Measurements from ENCODE around the gene UBE2Q2.
A peak's percentile ranks its signal among the peaks of the same experiment; 100 is the strongest.

The UBE2Q2 gene

GRCh38 chr15:75887178-75887577, 43.9 kb downstream of the UBE2Q2 start:
- CTCF ChIA-PET, result no interaction called here
- TF ChIP-seq ZNF384 (IDR thresholded peaks at IDR 0.05), result no peak
- no peak for TF ChIP-seq ARNT (IDR thresholded peaks at IDR 0.05)
- no peak for TF ChIP-seq NFRKB (IDR thresholded peaks at IDR 0.05)
- TF ChIP-seq, protein P1, sequence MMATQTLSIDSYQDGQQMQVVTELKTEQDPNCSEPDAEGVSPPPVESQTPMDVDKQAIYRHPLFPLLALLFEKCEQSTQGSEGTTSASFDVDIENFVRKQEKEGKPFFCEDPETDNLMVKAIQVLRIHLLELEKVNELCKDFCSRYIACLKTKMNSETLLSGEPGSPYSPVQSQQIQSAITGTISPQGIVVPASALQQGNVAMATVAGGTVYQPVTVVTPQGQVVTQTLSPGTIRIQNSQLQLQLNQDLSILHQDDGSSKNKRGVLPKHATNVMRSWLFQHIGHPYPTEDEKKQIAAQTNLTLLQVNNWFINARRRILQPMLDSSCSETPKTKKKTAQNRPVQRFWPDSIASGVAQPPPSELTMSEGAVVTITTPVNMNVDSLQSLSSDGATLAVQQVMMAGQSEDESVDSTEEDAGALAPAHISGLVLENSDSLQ (IDR thresholded peaks at IDR 0.05), result no peak
- no peak for TF ChIP-seq BHLHE40 (IDR thresholded peaks at IDR 0.05; ENCODE audit: borderline replicate concordance)
- TF ChIP-seq FOXK2 (IDR thresholded peaks at IDR 0.05), result no peak
- TF ChIP-seq SP1 (IDR thresholded peaks at IDR 0.05), result no peak
- TF ChIP-seq HDGF (IDR thresholded peaks at IDR 0.05; ENCODE audit: borderline replicate concordance), result no peak
- no peak for TF ChIP-seq ELF4 (IDR thresholded peaks at IDR 0.05)
- POLR2A ChIA-PET, result interaction anchor here (0.7 to 1.4 kb wide), 2 partner anchors 15 to 17 kb away, joined by 3 read pairs; no protein-coding TSS in a partner anchor
- no peak for DNase-seq (ENCODE audit: extremely low spot score)

DNA sequence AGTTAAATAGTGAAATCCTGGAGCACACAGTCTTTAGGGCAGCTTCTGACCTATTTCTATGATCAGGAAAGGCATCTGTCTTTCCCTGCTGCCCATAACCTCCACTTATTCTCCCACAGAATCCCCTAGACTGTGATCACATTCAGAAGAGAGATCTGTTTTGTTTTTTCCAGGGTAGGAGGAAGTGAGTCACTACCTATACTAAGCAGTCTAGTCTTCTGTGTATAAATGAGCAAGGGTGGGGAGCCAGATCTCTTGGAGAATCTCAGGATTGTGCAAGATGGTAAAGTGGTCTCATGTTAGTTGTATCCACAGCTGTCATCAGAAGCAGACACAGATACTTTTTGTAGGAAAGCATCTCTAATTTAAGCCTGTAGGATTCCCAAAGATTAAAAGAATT, 48.6 kb downstream of the UBE2Q2 start:
- ChIA-PET CTCF (no interaction called here), POLR2A (no interaction called here)
- DNase-seq (ENCODE audit: extremely low spot score), result no peak
- TF ChIP-seq FOXA1 (IDR thresholded peaks at IDR 0.05), result no peak
- TF ChIP-seq NFRKB (IDR thresholded peaks at IDR 0.05), result no peak
- TF ChIP-seq ZNF384 (IDR thresholded peaks at IDR 0.05), result no peak
- TF ChIP-seq SUZ12 (IDR thresholded peaks at IDR 0.05), result no peak

GRCh38 chr15:75895731-75896130, 52.5 kb downstream of the UBE2Q2 start:
- DNase-seq (ENCODE audit: extremely low spot score), result no peak
- ChIA-PET CTCF (no interaction called here), POLR2A (no interaction called here)
- TF ChIP-seq ELF4 (IDR thresholded peaks at IDR 0.05) (no peak), SP1 (IDR thresholded peaks at IDR 0.05) (no peak), BHLHE40 (IDR thresholded peaks at IDR 0.05; ENCODE audit: borderline replicate concordance) (no peak), L3MBTL2 (conservative IDR thresholded peaks at IDR 0.05) (no peak), NFRKB (IDR thresholded peaks at IDR 0.05) (no peak), LEF1 (IDR thresholded peaks at IDR 0.05; ENCODE audit: borderline replicate concordance) (no peak), ARNT (IDR thresholded peaks at IDR 0.05) (no peak), TARDBP (IDR thresholded peaks at IDR 0.05) (no peak), CTBP1 (IDR thresholded peaks at IDR 0.05; ENCODE audit: borderline replicate concordance) (no peak), SUZ12 (IDR thresholded peaks at IDR 0.05) (no peak)

DNA sequence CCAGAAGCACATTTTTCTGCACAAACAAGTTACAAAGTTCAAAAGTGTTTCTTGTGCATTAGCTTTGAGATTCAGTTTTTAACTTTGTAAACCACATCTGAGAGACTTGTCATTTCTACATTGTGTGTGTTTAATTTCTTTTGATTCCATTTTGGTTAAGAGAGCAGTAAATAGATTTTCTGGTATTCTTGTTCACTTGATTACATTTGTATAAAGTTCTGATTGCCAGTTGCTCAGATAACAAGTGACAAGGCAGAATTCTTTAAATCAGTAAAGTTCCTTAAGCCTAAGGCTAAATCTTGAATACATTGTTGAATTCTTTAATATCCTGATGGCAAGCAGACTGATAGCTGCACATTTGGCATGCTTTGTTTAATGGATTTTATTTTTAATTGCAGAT, 57.3 kb downstream of the UBE2Q2 start:
- CTCF ChIA-PET, result interaction anchor here (0.6 kb wide), 1 partner anchor 21 kb away, joined by 3 read pairs; no protein-coding TSS in a partner anchor
- POLR2A ChIA-PET, result no interaction called here
- DNase-seq (ENCODE audit: extremely low spot score), result no peak
- TF ChIP-seq FOXM1 (IDR thresholded peaks at IDR 0.05; ENCODE audit: borderline replicate concordance), result no peak
- no peak for TF ChIP-seq CTBP1 (IDR thresholded peaks at IDR 0.05; ENCODE audit: borderline replicate concordance)
- TF ChIP-seq SP1 (IDR thresholded peaks at IDR 0.05), result no peak
- TF ChIP-seq ZNF384 (IDR thresholded peaks at IDR 0.05), result no peak
- no peak for TF ChIP-seq SUZ12 (IDR thresholded peaks at IDR 0.05)
- no peak for TF ChIP-seq ELF4 (IDR thresholded peaks at IDR 0.05)
- TF ChIP-seq TARDBP (IDR thresholded peaks at IDR 0.05), result no peak
- no peak for TF ChIP-seq HDGF (IDR thresholded peaks at IDR 0.05; ENCODE audit: borderline replicate concordance)
- TF ChIP-seq LEF1 (IDR thresholded peaks at IDR 0.05; ENCODE audit: borderline replicate concordance), result no peak
- TF ChIP-seq L3MBTL2 (conservative IDR thresholded peaks at IDR 0.05), result no peak
- TF ChIP-seq FOXA1 (IDR thresholded peaks at IDR 0.05), result no peak
- TF ChIP-seq BHLHE40 (IDR thresholded peaks at IDR 0.05; ENCODE audit: borderline replicate concordance), result no peak
- TF ChIP-seq, protein P1 (IDR thresholded peaks at IDR 0.05), result no peak
- no peak for TF ChIP-seq ARNT (IDR thresholded peaks at IDR 0.05)
- no peak for TF ChIP-seq FOXK2 (IDR thresholded peaks at IDR 0.05)

GRCh38 chr15:75902129-75902557, 58.9 kb downstream of the UBE2Q2 start:
- TF ChIP-seq ELF4 (IDR thresholded peaks at IDR 0.05) (no peak), BHLHE40 (IDR thresholded peaks at IDR 0.05; ENCODE audit: borderline replicate concordance) (no peak), L3MBTL2 (conservative IDR thresholded peaks at IDR 0.05) (no peak), CTBP1 (IDR thresholded peaks at IDR 0.05; ENCODE audit: borderline replicate concordance) (no peak), SP1 (IDR thresholded peaks at IDR 0.05) (no peak), FOXM1 (IDR thresholded peaks at IDR 0.05; ENCODE audit: borderline replicate concordance) (no peak), ZNF384 (IDR thresholded peaks at IDR 0.05) (no peak), ARNT (IDR thresholded peaks at IDR 0.05) (no peak), FOXA1 (IDR thresholded peaks at IDR 0.05) (no peak), HDGF (IDR thresholded peaks at IDR 0.05; ENCODE audit: borderline replicate concordance) (no peak), NFRKB (IDR thresholded peaks at IDR 0.05) (no peak), LEF1 (IDR thresholded peaks at IDR 0.05; ENCODE audit: borderline replicate concordance) (no peak), SUZ12 (IDR thresholded peaks at IDR 0.05) (no peak), TARDBP (IDR thresholded peaks at IDR 0.05) (no peak), FOXK2 (IDR thresholded peaks at IDR 0.05) (no peak)
- TF ChIP-seq, protein P1 (IDR thresholded peaks at IDR 0.05), result no peak
- ChIA-PET POLR2A (interaction anchor here (0.8 to 1.9 kb wide), 3 partner anchors 12 to 59 kb away, joined by 3 to 5 read pairs (median 3); partner anchors contain the start of gene UBE2Q2), CTCF (no interaction called here)
- DNase-seq (ENCODE audit: extremely low spot score), result peak; percentile 16

GRCh38 chr15:75903331-75904239, 60.3 kb downstream of the UBE2Q2 start, which contains the start of gene FBXO22:
Gene FBXO22, plus strand, starts transcription at chr15:75903878. Its CDS starts 86 bp downstream, at chr15:75903964.
- DNase-seq (ENCODE audit: extremely low spot score), result peak; percentile 93
- TF ChIP-seq FOXK2 (IDR thresholded peaks at IDR 0.05) (no peak), SP1 (IDR thresholded peaks at IDR 0.05) (no peak), ELF4 (IDR thresholded peaks at IDR 0.05) (peak; percentile 64; the same call in 1 of the 2 replicates), CTBP1 (IDR thresholded peaks at IDR 0.05; ENCODE audit: borderline replicate concordance) (peak; percentile 77; the same call in 1 of the 2 replicates), ARNT (IDR thresholded peaks at IDR 0.05) (peak; percentile 16; the same call in 1 of the 2 replicates)
- ChIA-PET POLR2A (interaction anchor here (0.7 to 1.9 kb wide), 14 partner anchors 10 to 180 kb away, joined by 3 to 10 read pairs (median 3); partner anchors contain the start of genes NRG4 and UBE2Q2), CTCF (no interaction called here)
